HepG2 (cell line): ENCODE results near the gene CTNNA1. TPM values are rescaled to one million over a fixed set of nuclear protein-coding genes. Genes with fewer than 3 reads are reported as not detected.

Source experiments
- ATAC-seq: fragments of 200-7000 bp; cut with Tn5 transposase; 3 replicates; pipeline ENCODE4 v1.9.1; 2020; ENCODE audit warnings: mild to moderate bottlenecking, moderate library complexity
- BruUV-seq: library from RNA; stranded (reverse); fragments of 400-500 nt; replicated peaks from 2 replicates; lab custom pipeline; 2021; lab: Mats Ljungman, UMichigan
- CTCF ChIA-PET: fragments of 300-600 bp; formaldehyde crosslinking; extraction: SDS; loops from one replicate; lab custom pipeline; 2021; ENCODE audit warnings: low total read pairs, inconsistent platforms, low intra/inter-chr PET ratio; lab: Yijun Ruan, JAX
- POLR2A ChIA-PET: fragments of 350-600 bp; sonication (Branson Sonifier 250); formaldehyde crosslinking; loops from one replicate; lab custom pipeline; 2020; ENCODE audit warnings: antibody characterized with exemption, inconsistent platforms; lab: Yijun Ruan, JAX
- DNase-seq: peaks from one replicate; pipeline ENCODE4 v3.0.0-alpha.2; 2015; ENCODE audit warnings: low spot score
- FAIRE-seq: peaks from 3 replicates; lab custom pipeline; 2011; peaks lifted over from hg19 to GRCh38; lab: Jason Lieb, UNC
- H2AFZ ChIP-seq: one replicate; pipeline ENCODE4 v1.6.1; 2011; ENCODE audit warnings: low read length, inconsistent platforms
- H3K27ac ChIP-seq: fragments of 300-600 bp; 3 replicates; pipeline ENCODE4 v1.8.0; 2011; ENCODE audit warnings: mixed run types, mild to moderate bottlenecking, mixed read lengths, low read length, inconsistent platforms; ENCODE audit not compliant: insufficient read depth; ENCODE audit errors: extremely low read length
- H3K27me3 ChIP-seq, 2 experiments: fragments of 200-600 bp in 1 of 2; 2 replicates in 1 of 2; 3 replicates in 1 of 2; pipeline versions ENCODE4 v1.6.0 to v1.8.0; 2011; ENCODE audit warnings: low read length in 2 of 2, mild to moderate bottlenecking in 2 of 2, moderate library complexity in 2 of 2, inconsistent platforms in 1 of 2; ENCODE audit not compliant: insufficient read depth in 2 of 2, control insufficient read depth in 1 of 2
- H3K36me3 ChIP-seq, 2 experiments: fragments of 200-600 bp in 1 of 2; replicated peaks in 1 of 2; 2 replicates in 1 of 2; 3 replicates in 1 of 2; pipeline versions ENCODE4 v1.5.1 to v1.8.0; 2011; ENCODE audit warnings: low read length in 2 of 2, inconsistent platforms in 1 of 2; ENCODE audit not compliant: insufficient read depth in 2 of 2, control insufficient read depth in 1 of 2
- H3K4me1 ChIP-seq: 2 replicates; pipeline ENCODE4 v1.5.1; 2012; ENCODE audit warnings: low read length, inconsistent platforms; ENCODE audit not compliant: insufficient read depth
- H3K4me2 ChIP-seq: 2 replicates; pipeline ENCODE4 v1.6.0; 2011; ENCODE audit warnings: low read depth, low read length, inconsistent platforms
- H3K4me3 ChIP-seq, 3 experiments: fragments of 200-600 bp in 1 of 3; sonication (generic), shearing (Covaris generic) in 1 of 3; replicated peaks in 1 of 3; 2 replicates each; pipeline ENCODE4 v1.5.1; 2011 to 2016; ENCODE audit warnings: low read length in 3 of 3, inconsistent platforms in 2 of 3, low read depth in 2 of 3, mild to moderate bottlenecking in 2 of 3, control low read depth in 1 of 3, mixed read lengths in 1 of 3; ENCODE audit not compliant: insufficient read depth in 1 of 3
- H3K79me2 ChIP-seq: one replicate; pipeline ENCODE4 v1.6.1; 2011; ENCODE audit warnings: low read length, inconsistent platforms; ENCODE audit not compliant: insufficient read depth
- H3K9ac ChIP-seq: 2 replicates; pipeline ENCODE4 v1.6.0; 2011; ENCODE audit warnings: mild to moderate bottlenecking, low read depth, low read length, inconsistent platforms; ENCODE audit not compliant: insufficient read depth
- H3K9me3 ChIP-seq: 2 replicates; pipeline ENCODE4 v1.5.1; 2012; ENCODE audit warnings: mild to moderate bottlenecking, low read length
- H4K20me1 ChIP-seq: 2 replicates; pipeline ENCODE4 v1.6.0; 2011; ENCODE audit warnings: inconsistent platforms, mild to moderate bottlenecking, low read length, moderate library complexity; ENCODE audit not compliant: insufficient read depth
- HNRNPK ChIP-seq: fragments of 200-400 bp; formaldehyde crosslinking; IDR thresholded peaks from 2 replicates; pipeline ENCODE4 v1.6.1; 2018; ENCODE audit warnings: low read length, low read depth, moderate library complexity, mild to moderate bottlenecking; ENCODE audit not compliant: poor library complexity, severe bottlenecking
- NCOA5 ChIP-seq: sonication (generic); formaldehyde crosslinking; IDR thresholded peaks from 2 replicates; pipeline ENCODE4 v1.4.0; 2020; ENCODE audit warnings: missing genetic modification reagents
- SIN3B ChIP-seq: fragments of 150-350 bp; IDR thresholded peaks from 2 replicates; pipeline ENCODE4 v1.6.1; 2014; ENCODE audit warnings: low read length
- SMAD1 ChIP-seq: sonication (generic); formaldehyde crosslinking; IDR thresholded peaks from 2 replicates; pipeline ENCODE4 v1.4.0; 2020; ENCODE audit warnings: missing genetic modification reagents, low read depth, mild to moderate bottlenecking, borderline replicate concordance
- ZKSCAN1 ChIP-seq: fragments of 150-350 bp; IDR thresholded peaks from 2 replicates; pipeline ENCODE4 v1.6.1; 2014; ENCODE audit warnings: low read length
- ZNF724P ChIP-seq: sonication (generic); formaldehyde crosslinking; IDR thresholded peaks from 2 replicates; pipeline ENCODE4 v1.8.0; 2022; ENCODE audit warnings: missing genetic modification reagents, borderline replicate concordance
- WGBS: methylation state at CpG from one replicate; pipeline ENCODE4 v1.1.6; 2017; ENCODE audit warnings: low lambda C conversion rate; 5-methylcytosine and 5-hydroxymethylcytosine counted together
- in situ Hi-C: cut with HindIII; loops from 2 replicates; pipeline ENCODE4 v1.10.0; 2017; ENCODE audit warnings: low pct_unique_long_range_greater_than_20kb; ENCODE audit not compliant: extremely low pct_ligation_motif_present
- intact Hi-C: fragments of 100-400 bp; cut with micrococcal nuclease; formaldehyde crosslinking; loops from one replicate; pipeline ENCODE4 v1.10.0; 2022; ENCODE audit not compliant: unreplicated experiment
- polyA plus RNA-seq, 8 experiments: library from polyadenylated mRNA; depleted of rRNA in 3 of 8; stranded (reverse) in 7 of 8; unstranded in 1 of 8; fragments of >200 nt; fragmentation: Illumina TruSeq in 4 of 8; extraction: Trizol in 4 of 8; gene quantifications; 2 replicates each; pipeline versions ENCODE4 v1.2.1 to v1.2.3, GENCODE V29; 2011 to 2016; ENCODE audit warnings: low read depth in 4 of 8, missing spikeins in 1 of 8, mixed read lengths in 1 of 8; ENCODE audit not compliant: insufficient read depth in 1 of 8
- total RNA-seq, 5 experiments: library from RNA; depleted of rRNA; stranded (reverse); fragments of >200 nt; fragmentation: Illumina TruSeq; extraction: Trizol; gene quantifications; 2 replicates each; pipeline ENCODE4 v1.2.3, GENCODE V29; 2016; ENCODE audit warnings: low read depth in 1 of 5

The CTNNA1 gene
- total and polyA plus RNA-seq, 2 of the 13 experiments (the other 11 are each of a cell fraction or from before 2014, with no cell fraction given) = 66.8 to 162 TPM

GRCh38 chr5:138737494-138738265 is 15.5 kb upstream of the CTNNA1 start:
- POLR2A ChIA-PET = no interaction called here
- H3K4me1 ChIP-seq = peaks cover 29% of the 10 kb centered on the region
- H3K4me3 ChIP-seq = no peak overlapping the region
- H3K9me3 ChIP-seq = no peaks in the 10 kb centered on the region
- H3K27ac ChIP-seq = no peak overlapping the region
- H3K9ac ChIP-seq = no peak overlapping the region
- no peak for FAIRE-seq
- no peak for ATAC-seq
- CTCF ChIA-PET = no interaction called here
- H2AFZ ChIP-seq = no peak overlapping the region
- BruUV-seq = no TSS peak
- intact Hi-C loops (no loop called here), in situ Hi-C loops (no loop called here)
- H3K36me3 ChIP-seq = no peaks in the 10 kb centered on the region
- no peak for DNase-seq
- TF ChIP-seq NCOA5 (CRISPR knock-in tag) = no peak
- peak; percentile 66 for TF ChIP-seq ZKSCAN1
- no peaks in the 10 kb centered on the region for H3K79me2 ChIP-seq
- no peaks in the 10 kb centered on the region for H4K20me1 ChIP-seq
- WGBS = 42% methylated on average over 2 of the region's 2 CpGs
- no peaks in the 10 kb centered on the region for H3K27me3 ChIP-seq
- H3K4me2 ChIP-seq = no peak overlapping the region

GRCh38 chr5:138738399-138738798 is 14.8 kb upstream of the CTNNA1 start:
- ChIA-PET POLR2A (no interaction called here), CTCF (no interaction called here)
- FAIRE-seq (no peak), DNase-seq (no peak), ATAC-seq (no peak)
- TF ChIP-seq SMAD1 (CRISPR knock-in tag) = no peak
- TF ChIP-seq SIN3B = no peak
- TF ChIP-seq HNRNPK = no peak
- no peak for TF ChIP-seq ZNF724P (CRISPR knock-in tag)
- intact Hi-C loops = no loop called here
- H3K36me3 ChIP-seq = no peaks in the 10 kb centered on the region
- H2AFZ ChIP-seq = no peak overlapping the region
- no peak overlapping the region for H3K4me2 ChIP-seq
- no peak overlapping the region for H3K27ac ChIP-seq
- in situ Hi-C loops = no loop called here
- no peaks in the 10 kb centered on the region for H3K27me3 ChIP-seq
- no TSS peak for BruUV-seq
- no peaks in the 10 kb centered on the region for H3K9me3 ChIP-seq
- no peak overlapping the region for H3K4me3 ChIP-seq
- 34% methylated on average over 4 of the region's 4 CpGs for WGBS
- H3K9ac ChIP-seq = no peak overlapping the region
- peaks cover 31% of the 10 kb centered on the region for H3K4me1 ChIP-seq
- H4K20me1 ChIP-seq = no peaks in the 10 kb centered on the region
- no peaks in the 10 kb centered on the region for H3K79me2 ChIP-seq
